ENCODE data around the gene MTG1. TPM values are rescaled to one million over a fixed set of nuclear protein-coding genes. Genes with fewer than 3 reads are reported as not detected.

MTG1 gene
- total and polyA plus RNA-seq, 2 experiments from 2014 or later, result 45.7 to 68.6 TPM

DNA sequence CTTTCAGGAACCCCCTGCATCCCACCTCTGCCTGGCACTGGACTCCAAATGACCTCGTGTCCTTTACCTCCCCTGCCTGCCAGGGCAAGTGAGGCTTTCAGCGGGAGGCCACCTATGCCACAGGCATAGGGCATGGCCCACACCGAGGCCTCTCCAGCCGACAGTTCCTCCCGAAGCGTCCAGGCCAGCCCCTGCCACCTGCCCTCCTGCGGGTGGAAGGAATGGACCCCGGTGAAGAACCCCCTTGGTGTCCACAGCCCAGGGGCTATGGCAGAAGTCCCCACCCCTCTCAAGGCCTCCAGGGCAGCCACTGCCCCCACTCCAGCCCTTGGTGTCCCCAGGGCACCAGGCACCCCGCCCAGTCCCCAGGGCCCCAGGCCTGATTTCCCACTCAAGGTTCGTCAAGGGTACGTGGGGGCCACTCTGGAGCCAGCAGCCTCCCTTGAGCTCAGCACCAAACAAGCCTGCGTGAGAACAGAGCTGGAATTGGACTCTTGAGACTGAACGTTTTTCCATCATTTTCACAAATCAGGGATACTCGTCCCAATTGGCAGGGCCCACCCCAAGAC is 39.2 kb upstream of the MTG1 start:
- no peak overlapping the region for H2AFZ ChIP-seq
- 0 out of 2 replicates have a peak, but pooled peaks cover 4% of the 10 kb centered on the region for H3K79me2 ChIP-seq (replicated peaks; ENCODE audit: insufficient read depth)
- no peaks in the 10 kb centered on the region for H3K9me3 Mint-ChIP-seq
- no peak overlapping the region for H3K4me3 ChIP-seq
- H3K36me3 ChIP-seq (ENCODE audit: insufficient read depth), result no peaks in the 10 kb centered on the region
- H3K4me1 Mint-ChIP-seq, result no peaks in the 10 kb centered on the region; the same call in 2 of the 3 replicates
- H3K27me3 ChIP-seq (ENCODE audit: insufficient read depth), result peaks cover under 1% of the 10 kb centered on the region; the same call in 1 of the 2 replicates
- H3K27me3 Mint-ChIP-seq (ENCODE audit: insufficient read depth, low read depth, poor library complexity), result peaks cover 18% of the 10 kb centered on the region
- H3K27ac ChIP-seq (ENCODE audit: low read depth), result no peak overlapping the region
- H3F3A ChIP-seq (replicated peaks; ENCODE audit: low read depth), result 0 out of 2 replicates have a peak, but pooled peaks cover 3% of the 10 kb centered on the region
- H3K4me3 Mint-ChIP-seq, result no peak overlapping the region
- no peaks in the 10 kb centered on the region for H3K9me2 ChIP-seq (ENCODE audit: insufficient read depth)
- no peak for ATAC-seq
- no peak for DNase-seq (ENCODE audit: low spot score)
- TF ChIP-seq STAT1 (IDR thresholded peaks at IDR 0.05; ENCODE audit: unreplicated experiment) (no peak), ZNF331 (CRISPR knock-in tag; IDR thresholded peaks at IDR 0.05; ENCODE audit: low read depth) (no peak), JUNB (IDR thresholded peaks at IDR 0.05; ENCODE audit: unreplicated experiment) (no peak), ETS1 (IDR thresholded peaks at IDR 0.05) (no peak), EZH2phosphoT487 (IDR thresholded peaks at IDR 0.05; ENCODE audit: unreplicated experiment) (no peak), NANOG (IDR thresholded peaks at IDR 0.05; ENCODE audit: borderline replicate concordance) (no peak), POLR2AphosphoS5 (IDR thresholded peaks at IDR 0.05; ENCODE audit: low read depth) (no peak), CTCF (conservative IDR thresholded peaks at IDR 0.05; ENCODE audit: low read depth in 2 of 2) (no peak), EZH2 (IDR thresholded peaks at IDR 0.05; ENCODE audit: low read depth, unreplicated experiment) (no peak)
- TF ChIP-seq, protein P1, sequence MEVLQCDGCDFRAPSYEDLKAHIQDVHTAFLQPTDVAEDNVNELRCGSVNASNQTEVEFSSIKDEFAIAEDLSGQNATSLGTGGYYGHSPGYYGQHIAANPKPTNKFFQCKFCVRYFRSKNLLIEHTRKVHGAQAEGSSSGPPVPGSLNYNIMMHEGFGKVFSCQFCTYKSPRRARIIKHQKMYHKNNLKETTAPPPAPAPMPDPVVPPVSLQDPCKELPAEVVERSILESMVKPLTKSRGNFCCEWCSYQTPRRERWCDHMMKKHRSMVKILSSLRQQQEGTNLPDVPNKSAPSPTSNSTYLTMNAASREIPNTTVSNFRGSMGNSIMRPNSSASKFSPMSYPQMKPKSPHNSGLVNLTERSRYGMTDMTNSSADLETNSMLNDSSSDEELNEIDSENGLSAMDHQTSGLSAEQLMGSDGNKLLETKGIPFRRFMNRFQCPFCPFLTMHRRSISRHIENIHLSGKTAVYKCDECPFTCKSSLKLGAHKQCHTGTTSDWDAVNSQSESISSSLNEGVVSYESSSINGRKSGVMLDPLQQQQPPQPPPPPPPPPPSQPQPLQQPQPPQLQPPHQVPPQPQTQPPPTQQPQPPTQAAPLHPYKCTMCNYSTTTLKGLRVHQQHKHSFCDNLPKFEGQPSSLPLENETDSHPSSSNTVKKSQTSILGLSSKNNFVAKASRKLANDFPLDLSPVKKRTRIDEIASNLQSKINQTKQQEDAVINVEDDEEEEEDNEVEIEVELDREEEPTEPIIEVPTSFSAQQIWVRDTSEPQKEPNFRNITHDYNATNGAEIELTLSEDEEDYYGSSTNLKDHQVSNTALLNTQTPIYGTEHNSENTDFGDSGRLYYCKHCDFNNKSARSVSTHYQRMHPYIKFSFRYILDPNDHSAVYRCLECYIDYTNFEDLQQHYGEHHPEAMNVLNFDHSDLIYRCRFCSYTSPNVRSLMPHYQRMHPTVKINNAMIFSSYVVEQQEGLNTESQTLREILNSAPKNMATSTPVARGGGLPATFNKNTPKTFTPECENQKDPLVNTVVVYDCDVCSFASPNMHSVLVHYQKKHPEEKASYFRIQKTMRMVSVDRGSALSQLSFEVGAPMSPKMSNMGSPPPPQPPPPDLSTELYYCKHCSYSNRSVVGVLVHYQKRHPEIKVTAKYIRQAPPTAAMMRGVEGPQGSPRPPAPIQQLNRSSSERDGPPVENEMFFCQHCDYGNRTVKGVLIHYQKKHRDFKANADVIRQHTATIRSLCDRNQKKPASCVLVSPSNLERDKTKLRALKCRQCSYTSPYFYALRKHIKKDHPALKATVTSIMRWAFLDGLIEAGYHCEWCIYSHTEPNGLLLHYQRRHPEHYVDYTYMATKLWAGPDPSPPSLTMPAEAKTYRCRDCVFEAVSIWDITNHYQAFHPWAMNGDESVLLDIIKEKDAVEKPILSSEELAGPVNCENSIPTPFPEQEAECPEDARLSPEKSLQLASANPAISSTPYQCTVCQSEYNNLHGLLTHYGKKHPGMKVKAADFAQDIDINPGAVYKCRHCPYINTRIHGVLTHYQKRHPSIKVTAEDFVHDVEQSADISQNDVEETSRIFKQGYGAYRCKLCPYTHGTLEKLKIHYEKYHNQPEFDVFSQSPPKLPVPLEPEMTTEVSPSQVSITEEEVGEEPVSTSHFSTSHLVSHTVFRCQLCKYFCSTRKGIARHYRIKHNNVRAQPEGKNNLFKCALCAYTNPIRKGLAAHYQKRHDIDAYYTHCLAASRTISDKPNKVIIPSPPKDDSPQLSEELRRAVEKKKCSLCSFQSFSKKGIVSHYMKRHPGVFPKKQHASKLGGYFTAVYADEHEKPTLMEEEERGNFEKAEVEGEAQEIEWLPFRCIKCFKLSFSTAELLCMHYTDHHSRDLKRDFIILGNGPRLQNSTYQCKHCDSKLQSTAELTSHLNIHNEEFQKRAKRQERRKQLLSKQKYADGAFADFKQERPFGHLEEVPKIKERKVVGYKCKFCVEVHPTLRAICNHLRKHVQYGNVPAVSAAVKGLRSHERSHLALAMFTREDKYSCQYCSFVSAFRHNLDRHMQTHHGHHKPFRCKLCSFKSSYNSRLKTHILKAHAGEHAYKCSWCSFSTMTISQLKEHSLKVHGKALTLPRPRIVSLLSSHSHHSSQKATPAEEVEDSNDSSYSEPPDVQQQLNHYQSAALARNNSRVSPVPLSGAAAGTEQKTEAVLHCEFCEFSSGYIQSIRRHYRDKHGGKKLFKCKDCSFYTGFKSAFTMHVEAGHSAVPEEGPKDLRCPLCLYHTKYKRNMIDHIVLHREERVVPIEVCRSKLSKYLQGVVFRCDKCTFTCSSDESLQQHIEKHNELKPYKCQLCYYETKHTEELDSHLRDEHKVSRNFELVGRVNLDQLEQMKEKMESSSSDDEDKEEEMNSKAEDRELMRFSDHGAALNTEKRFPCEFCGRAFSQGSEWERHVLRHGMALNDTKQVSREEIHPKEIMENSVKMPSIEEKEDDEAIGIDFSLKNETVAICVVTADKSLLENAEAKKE (CRISPR knock-in tag; IDR thresholded peaks at IDR 0.05), result no peak
- no peaks in the 10 kb centered on the region; the same call in 1 of the 2 replicates for H4K20me1 ChIP-seq (replicated peaks; ENCODE audit: insufficient read depth)
- H3K36me3 Mint-ChIP-seq (ENCODE audit: low read depth), result no peaks in the 10 kb centered on the region
- H3K4me2 ChIP-seq, result no peak overlapping the region
- no peaks in the 10 kb centered on the region for H3K4me1 ChIP-seq (ENCODE audit: insufficient read depth)
- H3K27ac Mint-ChIP-seq, result no peak overlapping the region
